Cardiac muscle cell (in vitro differentiated cells and primary cell): ENCODE results near the gene UMOD. TPM values are rescaled to one million over a fixed set of nuclear protein-coding genes. Genes with fewer than 3 reads are reported as not detected.

Experiments used
- DNase-seq, 2 donors: peaks; one replicate each; pipeline versions ENCODE4 v3.0.0 to v3.0.0-alpha.2; 2010 to 2017; ENCODE audit warnings: low read depth in 1 of 2, low spot score in 1 of 2
- H3K27ac ChIP-seq: fragments of 200-600 bp; sonication (generic); 2 replicates; pipeline ENCODE4 v1.5.1; 2016
- H3K27me3 ChIP-seq: fragments of 200-600 bp; sonication (generic); 2 replicates; pipeline ENCODE4 v1.6.0; 2016; ENCODE audit warnings: control low read depth
- H3K36me3 ChIP-seq: fragments of 200-600 bp; sonication (generic); 2 replicates; pipeline ENCODE4 v1.5.1; 2016; ENCODE audit warnings: control low read depth
- H3K4me1 ChIP-seq: fragments of 200-600 bp; sonication (generic); 2 replicates; pipeline ENCODE4 v1.8.1; 2017; ENCODE audit warnings: low read depth, mild to moderate bottlenecking, mixed run types
- H3K4me3 ChIP-seq: fragments of 200-600 bp; sonication (generic); 2 replicates; pipeline ENCODE4 v1.5.1; 2016; ENCODE audit warnings: mild to moderate bottlenecking
- H3K9me3 ChIP-seq: fragments of 200-600 bp; sonication (generic); 2 replicates; pipeline ENCODE4 v1.5.1; 2017; ENCODE audit warnings: low read depth, mild to moderate bottlenecking, control low read depth
- CTCF ChIP-seq: IDR thresholded peaks from 2 replicates; pipeline ENCODE4 v1.5.1; 2012; ENCODE audit warnings: low read depth, mild to moderate bottlenecking, low read length
- polyA plus RNA-seq: library from polyadenylated mRNA; unstranded; fragments of >200 nt; fragmentation: Nextera tagmentation; extraction: Ambion mirVana; gene quantifications from 2 replicates; pipeline ENCODE4 v1.2.1, GENCODE V29; 2016
- total RNA-seq: library from RNA; depleted of rRNA; stranded (reverse); fragments of >200 nt; gene quantifications from 2 replicates; pipeline ENCODE4 v1.2.3, GENCODE V29; 2016

Gene UMOD
- total and polyA plus RNA-seq, 2 experiments from 2014 or later = not detected

- DNase-seq = no peak
- Histone ChIP-seq H3K4me1 (no peaks in the 10 kb centered on the region), H3K27ac (no peak overlapping the region), H3K4me3 (no peak overlapping the region), H3K9me3 (no peaks in the 10 kb centered on the region), H3K36me3 (no peaks in the 10 kb centered on the region), H3K27me3 (peaks cover 7% of the 10 kb centered on the region)
- no peak for TF ChIP-seq CTCF
Observed at GRCh38 chr16:20380782-20381181, 28.3 kb upstream of the UMOD start.

- no peaks in the 10 kb centered on the region for H3K9me3 ChIP-seq
- no peaks in the 10 kb centered on the region for H3K36me3 ChIP-seq
- no peaks in the 10 kb centered on the region for H3K4me1 ChIP-seq
- H3K4me3 ChIP-seq = no peak overlapping the region
- peaks cover 10% of the 10 kb centered on the region for H3K27me3 ChIP-seq
- no peak overlapping the region for H3K27ac ChIP-seq
- no peak for DNase-seq
- TF ChIP-seq CTCF = no peak
Observed at GRCh38 chr16:20377181-20377580, 24.7 kb upstream of the UMOD start.

- H3K36me3 ChIP-seq = no peaks in the 10 kb centered on the region
- no peak overlapping the region for H3K27ac ChIP-seq
- no peak for TF ChIP-seq CTCF
- H3K4me1 ChIP-seq = no peaks in the 10 kb centered on the region
- no peaks in the 10 kb centered on the region for H3K9me3 ChIP-seq
- H3K4me3 ChIP-seq = no peak overlapping the region
- H3K27me3 ChIP-seq = peaks cover 3% of the 10 kb centered on the region
- DNase-seq = no peak
Observed at GRCh38 chr16:20372701-20373100, 20.2 kb upstream of the UMOD start.

- Histone ChIP-seq H3K27ac (no peak overlapping the region), H3K9me3 (no peaks in the 10 kb centered on the region), H3K36me3 (no peaks in the 10 kb centered on the region), H3K4me3 (no peak overlapping the region), H3K4me1 (no peaks in the 10 kb centered on the region), H3K27me3 (peaks cover 2% of the 10 kb centered on the region)
- no peak for TF ChIP-seq CTCF
- DNase-seq = no peak
Observed at GRCh38 chr16:20369452-20370054, 17.0 kb upstream of the UMOD start.

GRCh38 chr16:20364051-20364450 lies 11.5 kb upstream of the UMOD start:
- no peaks in the 10 kb centered on the region for H3K27me3 ChIP-seq
- no peak for DNase-seq
- TF ChIP-seq CTCF = no peak
- no peak overlapping the region for H3K27ac ChIP-seq
- H3K4me3 ChIP-seq = no peak overlapping the region
- H3K36me3 ChIP-seq = no peaks in the 10 kb centered on the region
- no peaks in the 10 kb centered on the region for H3K4me1 ChIP-seq
- no peaks in the 10 kb centered on the region for H3K9me3 ChIP-seq

- Histone ChIP-seq H3K27me3 (no peaks in the 10 kb centered on the region), H3K9me3 (no peaks in the 10 kb centered on the region), H3K4me3 (no peak overlapping the region), H3K36me3 (no peaks in the 10 kb centered on the region), H3K27ac (no peak overlapping the region), H3K4me1 (no peaks in the 10 kb centered on the region)
- no peak for TF ChIP-seq CTCF
- DNase-seq = no peak
Observed at GRCh38 chr16:20363191-20363590, 10.7 kb upstream of the UMOD start.
